ENCODE data around the gene CDKAL1. TPM values are rescaled to one million over a fixed set of nuclear protein-coding genes. Genes with fewer than 3 reads are reported as not detected.

Gene CDKAL1
- total RNA-seq, 1 donor from 2014 or later = 39.6 TPM

- Histone ChIP-seq H3K27me3 (no peaks in the 10 kb centered on the region), H3K27ac (no peak overlapping the region), H3K9ac (no peak overlapping the region), H2AFZ (replicated peaks) (no peak overlapping the region), H3F3A (ENCODE audit: low read depth) (no peaks in the 10 kb centered on the region), H3K79me2 (ENCODE audit: low read depth) (peaks cover 11% of the 10 kb centered on the region), H3K4me2 (no peak overlapping the region), H3K36me3 (no peaks in the 10 kb centered on the region), H3K9me3 (ENCODE audit: low read depth) (no peaks in the 10 kb centered on the region), H4K20me1 (ENCODE audit: low read depth) (no peaks in the 10 kb centered on the region), H3K4me1 (no peaks in the 10 kb centered on the region), H3K4me3 (no peak overlapping the region)
- Mint-ChIP-seq H3K9me3 (no peaks in the 10 kb centered on the region), H3K4me3 (no peak overlapping the region), H3K27ac (no peak overlapping the region), H3K4me1 (peaks cover 5% of the 10 kb centered on the region), H3K36me3 (no peaks in the 10 kb centered on the region), H3K27me3 (ENCODE audit: insufficient read depth, low read depth) (peaks cover 2% of the 10 kb centered on the region)
- TF ChIP-seq CTCF (IDR thresholded peaks at IDR 0.05) (no peak), EZH2 (IDR thresholded peaks at IDR 0.05) (no peak), EZH2phosphoT487 (IDR thresholded peaks at IDR 0.05) (no peak)
- DNase-seq (ENCODE audit: low spot score) = no peak
Observed at GRCh38 chr6:20693466-20694063, 159.3 kb downstream of the CDKAL1 start.

DNA sequence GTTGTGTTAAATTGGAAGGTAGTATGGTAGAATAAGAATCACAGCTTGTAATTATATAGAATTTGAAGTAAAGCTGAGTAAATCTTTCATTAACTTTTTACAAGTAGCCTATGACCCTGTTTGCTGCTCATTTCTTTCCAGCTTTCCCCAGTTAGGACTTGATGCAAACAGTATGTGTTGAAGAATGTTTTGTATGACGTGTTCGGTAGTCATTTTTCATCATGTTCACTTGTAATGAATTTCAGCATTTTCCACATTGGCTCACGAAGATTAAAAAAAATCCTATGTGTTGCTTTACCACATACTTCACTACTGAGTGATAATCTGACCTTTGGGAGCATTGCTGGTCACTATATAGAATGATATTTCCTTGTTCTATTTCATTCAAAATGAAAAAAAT lies 162.4 kb downstream of the CDKAL1 start:
- no peak overlapping the region for H3K9ac ChIP-seq
- no peaks in the 10 kb centered on the region for H3K79me2 ChIP-seq (ENCODE audit: low read depth)
- H3K36me3 Mint-ChIP-seq = no peaks in the 10 kb centered on the region
- H3K9me3 Mint-ChIP-seq = no peaks in the 10 kb centered on the region
- no peaks in the 10 kb centered on the region for H4K20me1 ChIP-seq (ENCODE audit: low read depth)
- peaks cover 7% of the 10 kb centered on the region for H3K4me1 Mint-ChIP-seq
- no peak overlapping the region for H3K27ac Mint-ChIP-seq
- no peak overlapping the region for H3K4me3 ChIP-seq
- no peak for DNase-seq (ENCODE audit: low spot score)
- H3K4me3 Mint-ChIP-seq = no peak overlapping the region
- H3K36me3 ChIP-seq = no peaks in the 10 kb centered on the region
- TF ChIP-seq EZH2 (IDR thresholded peaks at IDR 0.05) = no peak
- no peak for TF ChIP-seq EZH2phosphoT487 (IDR thresholded peaks at IDR 0.05)
- TF ChIP-seq CTCF (IDR thresholded peaks at IDR 0.05) = no peak
- no peak overlapping the region for H2AFZ ChIP-seq (replicated peaks)
- H3K27me3 Mint-ChIP-seq (ENCODE audit: insufficient read depth, low read depth) = no peaks in the 10 kb centered on the region
- H3K27ac ChIP-seq = no peak overlapping the region
- H3K27me3 ChIP-seq = no peaks in the 10 kb centered on the region
- H3K4me2 ChIP-seq = no peak overlapping the region
- H3K4me1 ChIP-seq = peaks cover 8% of the 10 kb centered on the region
- H3K9me3 ChIP-seq (ENCODE audit: low read depth) = no peaks in the 10 kb centered on the region
- H3F3A ChIP-seq (ENCODE audit: low read depth) = no peaks in the 10 kb centered on the region

DNA sequence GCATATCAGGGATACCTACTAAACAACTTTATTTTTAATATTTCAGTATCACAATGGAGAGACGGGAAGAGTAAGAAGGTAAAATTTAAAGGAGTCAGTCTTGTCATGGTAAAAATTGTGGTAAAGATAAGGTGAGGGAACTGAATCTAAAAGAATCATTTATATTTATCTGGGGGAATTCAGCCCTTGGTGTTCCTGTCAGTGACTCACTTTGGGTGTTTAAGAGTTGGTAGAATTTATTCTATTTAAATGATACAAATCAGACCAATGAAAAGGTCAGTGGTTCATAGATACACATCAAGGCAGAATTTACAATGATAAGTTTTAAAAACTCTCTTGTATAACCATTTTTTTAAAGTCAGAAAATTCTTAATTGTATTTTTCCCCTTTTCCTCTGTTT lies 164.4 kb downstream of the CDKAL1 start:
- peaks cover 18% of the 10 kb centered on the region for H3K4me1 ChIP-seq
- H3K27ac ChIP-seq = no peak overlapping the region
- H3K4me3 ChIP-seq = no peak overlapping the region
- no peaks in the 10 kb centered on the region for H3K27me3 ChIP-seq
- H3F3A ChIP-seq (ENCODE audit: low read depth) = no peaks in the 10 kb centered on the region
- peaks cover 5% of the 10 kb centered on the region for H3K79me2 ChIP-seq (ENCODE audit: low read depth)
- H3K36me3 ChIP-seq = no peaks in the 10 kb centered on the region
- no peaks in the 10 kb centered on the region for H3K36me3 Mint-ChIP-seq
- TF ChIP-seq CTCF (IDR thresholded peaks at IDR 0.05) = no peak
- H3K4me1 Mint-ChIP-seq = peaks cover 7% of the 10 kb centered on the region
- no peak overlapping the region for H3K4me3 Mint-ChIP-seq
- H3K27me3 Mint-ChIP-seq (ENCODE audit: insufficient read depth, low read depth) = no peaks in the 10 kb centered on the region
- no peak overlapping the region for H3K4me2 ChIP-seq
- H3K9me3 ChIP-seq (ENCODE audit: low read depth) = no peaks in the 10 kb centered on the region
- H3K9me3 Mint-ChIP-seq = no peaks in the 10 kb centered on the region
- no peak overlapping the region for H2AFZ ChIP-seq (replicated peaks)
- DNase-seq (ENCODE audit: low spot score) = no peak
- no peaks in the 10 kb centered on the region for H4K20me1 ChIP-seq (ENCODE audit: low read depth)
- no peak overlapping the region for H3K9ac ChIP-seq
- no peak overlapping the region for H3K27ac Mint-ChIP-seq

Measured in neural progenitor cell (in vitro differentiated cells).